HG02588 (cell line): ENCODE data around the gene DNM3.

Experiments used
- ATAC-seq: cut with Tn5 transposase; IDR thresholded peaks from one replicate; pipeline ENCODE4 v1.9.1; 2021; ENCODE audit warnings: mild to moderate bottlenecking, moderate library complexity; ENCODE audit not compliant: unreplicated experiment

Gene DNM3

DNA sequence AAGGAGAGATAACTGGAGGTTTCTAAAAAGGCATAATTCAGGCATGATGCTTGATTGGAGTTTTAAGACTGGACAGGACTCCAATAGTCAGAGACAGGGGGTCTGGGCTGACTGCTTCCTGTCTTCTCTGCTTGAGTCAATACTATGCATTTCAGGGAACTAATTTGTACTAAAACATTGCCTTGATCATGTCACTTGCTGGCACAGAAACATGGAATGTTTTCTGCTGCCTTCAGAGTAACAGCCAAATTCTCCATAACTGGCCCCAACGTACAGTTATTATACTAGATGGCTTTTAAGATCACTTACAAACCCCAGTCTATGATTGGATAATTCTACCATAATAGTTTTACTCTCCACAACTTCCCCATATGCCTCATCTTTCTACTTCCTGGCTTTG lies 247.0 kb downstream of the DNM3 start:
- ATAC-seq: no peak

DNA sequence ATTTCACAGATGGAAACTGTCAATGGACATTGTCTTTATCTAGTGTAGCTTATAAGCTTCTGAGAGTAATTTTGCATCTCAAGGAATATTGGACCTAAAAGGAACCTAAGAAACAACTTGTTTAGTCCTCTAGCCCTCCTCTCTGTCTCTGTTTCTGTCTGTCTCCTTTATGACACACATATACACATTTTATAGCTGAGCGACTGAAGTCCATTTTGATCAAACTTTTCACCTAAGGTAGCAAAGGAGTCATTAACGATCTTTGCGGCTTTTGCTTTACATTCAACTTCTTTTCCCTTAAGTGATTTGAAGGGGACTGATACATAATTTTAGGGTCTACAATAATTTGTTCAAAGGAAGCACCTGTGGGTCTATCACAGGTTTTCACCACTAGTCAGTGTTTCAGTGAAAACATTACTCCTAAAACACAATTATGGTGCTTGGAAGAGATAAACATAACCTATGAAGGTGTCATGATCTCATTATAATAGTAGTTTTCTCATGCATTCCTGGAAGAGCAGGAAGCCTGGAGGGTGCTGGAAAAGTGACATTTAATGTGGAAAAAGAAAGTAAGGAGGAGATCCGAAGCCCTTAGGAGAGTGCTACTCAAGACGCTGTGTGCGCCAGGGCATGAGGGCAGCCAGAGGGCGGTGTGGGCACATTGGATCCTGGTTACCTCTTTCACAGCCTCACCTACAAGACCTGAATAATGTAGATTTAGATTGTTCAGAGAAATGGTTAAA lies 248.6 kb downstream of the DNM3 start:
- ATAC-seq: no peak

DNA sequence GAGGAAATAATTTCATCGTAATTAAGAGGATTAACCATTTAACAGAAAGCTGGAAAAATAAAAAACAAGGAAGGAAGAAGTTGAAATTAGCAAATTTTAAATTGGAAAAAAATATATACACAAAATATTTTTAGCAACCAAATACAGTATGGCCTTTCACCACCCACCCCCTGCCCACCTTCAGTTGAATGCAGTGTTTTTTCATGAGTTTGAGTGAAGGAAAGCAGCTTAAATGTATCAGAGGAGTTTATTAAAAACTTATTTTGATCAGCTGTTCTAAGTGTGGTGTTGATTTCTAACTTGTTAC lies 249.2 kb downstream of the DNM3 start:
- ATAC-seq: no peak

DNA sequence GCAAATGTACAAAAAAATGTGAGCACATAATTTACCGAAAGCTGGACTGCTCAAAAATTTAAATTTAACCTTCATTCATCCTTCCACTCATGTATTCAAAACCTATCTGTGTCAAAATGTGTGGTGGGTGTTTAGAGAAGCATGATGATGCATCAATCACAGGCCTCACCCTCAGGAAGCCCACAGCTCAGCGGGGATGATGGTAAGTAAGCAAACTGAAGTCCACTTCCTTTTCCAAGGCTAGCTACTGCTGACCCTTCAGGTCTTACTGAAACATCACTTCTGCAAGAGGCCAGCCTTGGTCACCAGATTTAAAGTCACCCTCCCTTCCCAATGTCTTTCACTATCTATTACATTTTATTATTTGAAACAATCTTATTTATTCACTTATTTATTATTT lies 254.5 kb downstream of the DNM3 start:
- ATAC-seq: no peak

DNA sequence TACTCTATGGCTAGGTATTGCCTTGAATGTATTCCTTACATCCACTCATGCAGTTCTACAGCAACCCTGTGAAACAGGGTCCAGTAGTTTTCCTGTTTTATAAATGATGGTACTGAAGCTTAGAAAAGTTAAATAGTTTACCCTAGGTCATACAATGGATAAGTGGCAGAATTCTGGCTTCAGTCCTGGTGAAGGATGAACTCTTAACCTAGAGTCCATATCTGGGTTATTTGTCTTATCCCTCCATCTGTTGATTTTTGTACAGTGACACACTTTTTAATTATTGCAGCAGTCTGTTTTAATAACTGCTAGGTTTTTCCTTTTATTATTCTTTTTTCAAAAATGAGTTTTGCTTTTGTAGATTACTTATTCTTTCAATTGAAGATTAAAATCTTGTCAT lies 263.9 kb downstream of the DNM3 start:
- ATAC-seq: no peak

DNA sequence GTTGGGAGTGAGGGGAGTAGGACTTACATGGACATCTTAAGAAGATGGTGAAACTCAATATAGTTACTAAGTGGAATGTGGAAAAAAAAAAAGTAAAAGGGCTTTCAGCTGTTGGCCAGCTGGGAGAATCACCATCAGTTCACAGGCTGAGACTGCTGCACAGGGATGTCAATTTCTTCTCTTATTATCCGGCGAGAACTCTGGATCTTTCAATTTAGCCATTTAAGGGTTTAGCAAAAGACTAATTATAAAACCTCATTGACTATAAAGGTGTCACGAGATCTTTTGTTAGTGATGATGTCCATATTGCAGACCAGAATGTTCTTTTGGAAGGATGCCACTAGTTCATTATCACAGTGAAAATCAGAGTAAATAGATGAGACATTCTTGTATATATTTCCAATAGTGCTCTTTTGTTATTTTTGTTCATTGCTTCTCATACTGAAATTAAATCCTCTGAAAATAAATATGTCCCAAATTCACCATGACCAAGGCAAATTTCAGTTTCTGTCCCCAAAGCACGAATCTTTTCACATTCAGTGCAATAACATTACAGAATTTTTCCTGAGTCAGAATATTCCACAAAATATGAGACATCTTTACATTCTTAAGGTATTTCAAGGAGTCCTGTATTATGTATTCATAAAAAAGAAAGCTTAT lies 266.1 kb downstream of the DNM3 start:
- ATAC-seq: no peak

DNA sequence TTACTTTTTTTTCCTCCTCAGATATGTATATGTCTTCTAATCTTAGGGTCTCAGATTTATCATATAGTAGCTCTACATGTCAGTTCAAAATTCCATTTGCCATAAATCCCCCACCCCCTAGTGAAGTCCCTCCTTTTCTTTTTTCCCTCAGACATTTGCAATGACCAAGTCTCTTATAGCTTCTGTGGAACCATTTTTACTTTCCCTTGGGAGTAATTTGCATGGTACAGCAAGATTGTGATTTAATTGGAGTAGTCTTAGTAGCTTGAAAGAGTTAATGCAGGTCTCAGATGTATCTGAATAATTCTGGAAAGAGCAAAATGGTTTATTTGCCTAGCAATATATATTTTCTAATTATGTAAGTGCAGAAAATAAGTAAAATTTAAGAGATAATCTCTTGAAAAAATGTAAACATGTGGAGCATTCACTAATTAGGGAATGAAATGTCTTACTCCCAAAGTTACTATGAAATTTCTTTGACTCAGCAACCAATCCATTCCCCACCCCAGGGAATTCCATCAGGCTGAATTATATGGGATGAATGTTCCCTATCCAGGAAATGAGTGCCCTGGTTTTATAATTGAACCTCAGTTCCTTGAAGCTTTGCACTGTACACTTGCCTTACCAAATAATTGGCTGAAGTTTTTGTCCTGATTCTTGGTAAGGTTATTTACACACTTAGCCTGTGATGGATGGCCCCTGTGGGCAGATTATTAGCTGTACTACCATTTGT lies 267.0 kb downstream of the DNM3 start:
- ATAC-seq: no peak

DNA sequence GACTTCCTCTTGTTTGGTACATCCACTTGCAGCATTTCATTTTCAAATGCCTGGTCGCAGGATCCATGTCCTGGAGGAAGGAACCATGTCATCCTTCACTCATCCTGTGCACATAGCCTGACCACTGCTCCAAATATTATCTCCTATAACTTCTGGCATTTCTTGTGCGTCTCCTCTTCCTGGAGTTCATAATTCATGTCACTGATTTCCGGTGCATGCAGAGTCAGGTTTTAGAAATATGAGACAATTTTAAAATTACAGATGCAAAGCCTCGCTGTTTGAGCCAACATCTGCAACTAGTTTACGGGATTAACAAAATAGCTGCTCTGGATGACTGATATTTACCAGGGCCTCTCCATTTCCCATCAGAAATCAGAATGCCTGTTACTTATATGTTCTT lies 268.1 kb downstream of the DNM3 start:
- no peak for ATAC-seq

DNA sequence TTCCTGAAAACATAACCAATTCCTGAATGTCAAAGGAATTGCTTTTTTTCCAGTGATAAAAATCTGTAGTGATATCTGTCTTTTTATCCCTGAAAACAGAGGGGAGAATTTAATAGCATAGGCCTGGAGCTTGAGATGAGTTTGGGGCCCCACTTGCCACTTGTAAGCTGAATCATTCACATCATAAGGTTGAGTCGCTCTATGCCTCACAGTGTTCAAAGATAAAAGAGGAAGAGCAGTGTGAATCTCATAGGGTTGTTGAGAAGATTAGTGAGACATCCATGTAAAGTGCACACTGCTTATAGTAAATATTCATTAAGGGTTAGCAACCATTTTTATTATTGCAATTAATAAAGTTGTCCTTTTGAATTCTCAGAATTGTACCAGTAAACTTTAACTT lies 271.3 kb downstream of the DNM3 start:
- no peak for ATAC-seq

DNA sequence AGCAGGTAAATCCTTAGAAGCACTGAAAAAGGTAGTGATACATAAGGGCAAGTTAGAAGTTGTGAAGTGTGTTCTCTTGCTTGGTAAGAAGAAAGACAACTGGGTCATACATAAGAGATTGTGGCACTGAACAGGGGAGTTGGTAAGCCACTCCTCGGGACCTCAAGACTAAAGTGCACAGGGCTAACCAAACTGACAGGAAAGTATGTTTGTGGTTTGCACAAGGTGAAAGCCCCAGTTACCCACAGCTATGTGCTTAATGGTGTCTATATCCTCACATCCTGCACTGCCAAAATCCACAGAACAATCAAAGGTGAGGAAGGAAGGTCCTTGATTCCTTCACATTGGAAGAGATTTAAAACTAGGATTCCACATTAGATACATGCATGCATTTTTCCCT lies 276.5 kb downstream of the DNM3 start:
- ATAC-seq: no peak

DNA sequence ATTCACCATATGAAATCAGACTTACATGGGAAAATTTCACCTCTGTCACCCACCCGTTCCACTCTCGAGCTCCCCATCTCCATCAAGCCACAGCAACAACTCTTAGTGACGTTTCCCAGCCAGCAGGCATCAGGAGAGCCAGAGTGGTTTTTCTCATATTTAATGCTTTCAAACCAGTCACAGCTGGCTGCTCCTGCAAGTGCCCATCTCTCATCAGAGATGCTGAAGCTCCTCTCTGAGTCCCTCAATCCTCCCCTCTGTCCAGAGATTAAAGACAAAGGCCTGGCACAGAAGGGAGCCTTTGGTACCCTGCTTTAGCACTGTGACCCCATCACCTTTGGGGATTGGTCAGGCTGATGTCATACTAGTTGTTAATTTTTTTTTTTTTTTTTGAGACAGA lies 277.3 kb downstream of the DNM3 start:
- no peak for ATAC-seq

DNA sequence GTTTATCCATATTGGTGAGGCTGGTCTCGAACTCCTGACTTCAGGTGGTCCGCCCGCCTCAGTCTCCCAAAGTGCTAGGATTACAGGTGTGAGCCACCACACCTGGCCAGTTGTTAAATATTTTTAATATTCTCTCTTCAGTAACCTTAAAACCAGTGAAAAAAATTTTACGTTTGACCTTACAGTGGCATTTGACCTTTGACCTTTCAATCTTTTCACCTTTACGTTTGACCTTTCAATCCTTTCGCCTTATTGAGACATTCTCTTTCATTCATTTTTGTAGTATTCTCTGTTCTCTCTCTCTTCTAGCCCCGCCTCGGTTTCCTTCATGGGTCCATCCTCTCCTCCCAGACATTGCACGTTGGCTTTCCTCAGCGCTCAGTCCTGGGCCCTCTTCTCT lies 277.9 kb downstream of the DNM3 start:
- ATAC-seq: no peak

DNA sequence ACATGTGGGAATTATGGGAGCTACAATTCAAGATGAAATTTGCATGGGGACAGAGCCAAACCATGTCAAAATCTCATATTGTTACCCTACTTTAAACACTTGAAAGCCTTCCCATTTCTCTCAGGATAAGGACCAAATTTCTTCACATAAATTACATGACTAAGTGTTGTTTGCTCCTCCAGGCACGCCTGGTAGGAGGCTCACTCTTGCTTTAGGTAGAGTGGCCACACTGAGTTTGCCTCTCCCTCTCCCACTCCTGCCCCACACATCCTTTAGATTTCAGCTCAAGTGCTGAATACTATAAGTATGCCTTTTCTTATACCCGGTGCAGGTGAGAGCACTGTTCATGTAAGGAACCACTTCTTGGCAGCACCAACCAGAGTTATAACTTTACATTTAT lies 279.1 kb downstream of the DNM3 start:
- no peak for ATAC-seq

DNA sequence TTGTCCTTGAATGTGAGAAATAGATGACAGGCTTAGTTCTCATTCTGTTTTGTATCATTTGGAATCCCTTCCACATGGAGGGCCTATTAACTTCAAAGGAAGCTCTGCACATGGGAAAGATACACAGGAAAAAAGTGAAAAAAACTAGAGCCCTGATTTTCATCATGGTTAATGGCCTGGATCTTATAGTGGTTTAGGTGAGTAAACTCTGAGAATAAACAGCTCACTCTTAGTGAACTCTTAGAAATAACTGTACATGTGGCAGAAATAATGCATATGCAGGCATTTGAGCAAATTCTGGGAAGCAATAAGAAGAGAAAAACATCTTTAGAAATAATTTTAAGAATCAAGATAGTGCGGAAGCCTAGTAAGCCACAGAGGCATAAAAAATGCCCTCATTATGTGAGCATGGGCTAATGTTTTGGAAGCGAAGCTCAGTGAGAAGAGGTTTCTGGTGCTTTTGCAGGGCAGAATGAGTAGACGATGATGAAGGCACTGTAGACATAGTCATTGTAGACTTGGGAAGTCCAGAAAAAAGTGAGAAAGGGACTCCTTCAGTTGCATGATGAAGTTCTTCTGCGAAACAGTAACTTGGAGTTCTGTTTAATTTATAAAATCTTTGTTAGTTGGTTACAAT lies 279.9 kb downstream of the DNM3 start:
- ATAC-seq: no peak

DNA sequence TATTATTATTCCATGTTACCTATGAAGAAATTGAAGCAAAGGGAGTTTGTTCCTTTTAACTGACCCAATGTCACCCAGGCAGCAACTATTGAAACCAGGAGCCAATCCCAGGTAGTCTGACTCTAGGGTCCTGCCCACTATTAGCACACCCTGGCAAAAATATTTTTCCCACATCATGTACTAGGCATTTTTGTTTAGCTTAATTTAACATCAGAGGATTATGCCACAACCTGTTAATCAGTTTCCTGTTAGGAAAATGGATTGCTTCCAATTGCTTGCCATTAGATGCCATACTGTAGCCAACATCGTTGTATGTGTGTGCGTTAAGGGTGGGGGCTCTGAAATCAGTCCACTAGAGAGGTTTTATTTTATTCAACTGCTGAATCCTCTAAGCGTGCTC lies 281.1 kb downstream of the DNM3 start:
- ATAC-seq: no peak

DNA sequence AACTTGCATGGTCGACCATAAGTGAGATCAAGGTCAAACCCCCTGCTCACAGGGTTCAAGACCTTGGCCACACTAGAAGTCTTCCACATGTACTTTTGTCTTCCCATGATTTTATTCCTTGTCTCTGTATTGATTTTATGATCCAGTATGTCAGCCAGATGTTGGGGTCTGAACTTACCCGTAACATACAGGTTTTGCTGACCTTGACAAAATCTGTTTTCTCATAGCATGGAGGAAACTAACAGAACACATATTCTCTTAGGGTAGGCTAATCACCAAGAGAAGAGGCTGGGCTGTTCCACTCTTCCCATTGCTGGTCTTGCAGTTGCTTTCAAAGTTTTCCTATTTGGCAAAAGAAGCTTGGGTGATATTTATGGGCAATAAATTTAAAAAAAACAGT lies 284.0 kb downstream of the DNM3 start:
- ATAC-seq: no peak

DNA sequence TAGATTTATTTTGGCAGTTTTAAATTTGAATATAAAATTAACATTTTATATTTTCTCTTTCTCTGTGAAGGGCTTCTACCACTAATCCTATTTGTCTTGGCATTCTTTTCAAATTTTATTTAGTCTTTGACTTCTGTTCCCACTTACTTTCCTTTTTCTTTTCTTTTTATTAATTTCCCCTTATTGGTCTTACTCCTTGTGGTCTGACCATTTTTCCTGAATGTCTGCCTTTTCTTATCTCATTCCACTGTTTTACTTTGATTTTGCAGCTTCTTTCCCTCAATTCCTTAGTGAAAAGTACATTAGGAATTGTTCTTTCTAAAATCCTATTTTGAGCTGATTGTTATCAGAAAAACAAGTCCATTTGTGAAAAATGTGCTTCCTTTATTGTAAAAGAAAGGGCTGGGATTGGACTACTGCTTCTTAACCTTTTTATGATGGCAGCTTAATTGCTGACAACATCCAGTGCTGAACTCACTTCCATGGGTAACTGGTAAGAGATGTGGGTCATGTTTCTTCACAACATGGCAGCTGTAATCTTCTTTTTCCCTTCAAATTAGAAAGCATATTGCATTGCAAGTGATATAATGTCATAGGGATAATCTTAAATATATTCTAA lies 284.6 kb downstream of the DNM3 start:
- ATAC-seq: no peak

DNA sequence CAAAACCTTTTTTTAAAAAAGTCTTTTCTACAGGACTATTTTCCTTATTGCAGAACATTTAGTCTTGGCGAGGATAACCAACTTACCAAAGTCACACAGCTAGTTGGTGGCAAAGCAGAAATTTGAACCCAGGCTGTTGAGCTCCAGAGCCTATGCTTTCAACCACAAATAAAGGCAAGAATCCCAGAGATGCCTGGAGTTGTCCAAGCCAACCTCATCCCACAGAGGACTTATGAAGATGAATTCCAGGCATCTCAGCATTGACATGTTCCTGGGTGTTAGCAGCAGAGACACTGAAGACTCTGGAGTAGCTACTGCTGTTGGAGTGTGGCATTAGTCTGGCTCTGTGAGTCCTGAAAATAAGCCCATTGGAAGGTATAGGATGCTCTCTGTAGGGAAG lies 291.5 kb downstream of the DNM3 start:
- ATAC-seq: no peak

DNA sequence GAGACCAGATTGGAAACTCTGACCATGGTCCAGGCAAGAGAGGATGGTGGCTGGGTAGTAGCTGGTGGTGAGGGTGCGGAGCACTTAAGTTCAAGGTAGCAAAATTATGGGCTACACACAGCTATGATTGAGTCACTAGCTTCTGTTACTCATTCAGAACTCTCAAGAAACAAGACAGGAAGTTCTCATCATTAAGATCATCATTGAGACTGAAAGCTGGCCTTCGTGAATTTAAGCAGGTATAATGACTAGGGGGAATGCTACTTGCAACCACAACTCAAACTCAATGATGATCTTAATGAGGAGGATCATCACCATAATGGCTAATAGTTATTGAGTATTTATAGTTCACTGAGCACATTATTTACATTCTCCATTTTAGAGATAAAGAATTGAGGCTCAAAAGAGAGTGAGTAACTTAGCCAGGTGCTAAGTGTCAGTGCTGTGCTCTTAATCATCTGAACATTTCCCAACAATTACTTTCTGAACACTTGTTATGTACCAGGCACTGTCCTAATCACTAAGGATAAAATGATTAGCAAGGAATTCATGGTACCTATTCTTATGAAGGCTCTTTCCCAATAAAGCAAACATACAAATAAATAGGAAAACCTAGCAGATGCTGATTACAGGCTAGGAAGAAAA lies 292.9 kb downstream of the DNM3 start:
- ATAC-seq: no peak

DNA sequence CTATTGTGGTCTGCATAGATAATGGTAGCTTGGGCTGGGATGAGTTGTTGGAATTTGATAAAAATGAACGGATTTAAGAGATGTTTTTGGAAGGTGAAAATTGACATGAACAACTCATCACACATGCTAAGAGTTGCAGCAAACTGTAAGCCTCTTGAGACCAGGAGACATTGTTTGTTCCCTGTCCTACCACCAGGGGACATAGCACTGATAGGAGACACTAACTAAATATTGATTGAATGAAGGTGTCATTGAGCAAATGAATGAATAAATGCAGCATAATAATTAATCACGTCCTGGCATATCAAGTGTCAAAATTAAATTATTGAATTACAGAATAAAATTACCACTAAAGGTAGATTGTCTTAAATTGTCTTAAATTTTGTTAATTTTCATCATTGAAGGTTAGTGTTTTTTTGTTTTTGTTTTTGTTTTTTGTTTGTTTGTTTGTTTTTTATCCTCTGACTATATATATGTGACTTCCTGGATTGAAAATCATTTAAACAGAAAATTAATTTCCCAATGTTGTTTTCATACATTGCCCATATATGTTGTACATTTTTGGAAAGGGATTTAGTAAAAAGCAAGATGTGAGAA lies 293.9 kb downstream of the DNM3 start:
- no peak for ATAC-seq
